HG02571 (cell line): ENCODE data around the gene RAI14.

ENCODE experiments used
- ATAC-seq: cut with Tn5 transposase; IDR thresholded peaks from one replicate; pipeline ENCODE4 v1.9.1; 2021; ENCODE audit warnings: mild to moderate bottlenecking, moderate library complexity; ENCODE audit not compliant: unreplicated experiment

Gene RAI14

DNA sequence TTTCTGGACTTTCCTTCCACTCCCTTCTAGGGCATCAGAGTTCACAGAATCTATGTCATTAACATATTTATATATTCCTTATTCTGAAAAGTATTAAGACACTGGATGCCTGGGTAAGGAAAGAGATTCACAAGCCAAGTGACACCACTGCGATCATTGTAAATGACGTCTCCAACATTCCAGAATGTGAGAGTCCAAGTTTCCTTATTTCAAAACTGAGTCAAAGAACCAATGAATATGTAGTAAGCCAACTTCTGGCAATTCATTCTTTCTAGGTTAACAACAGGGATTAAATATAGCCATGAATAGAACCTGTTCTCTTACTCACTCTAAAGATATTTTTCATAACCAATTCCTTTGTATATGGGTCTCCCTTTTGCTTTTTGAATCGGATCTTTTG lies 18.1 kb downstream of the RAI14 start:
- no peak for ATAC-seq

DNA sequence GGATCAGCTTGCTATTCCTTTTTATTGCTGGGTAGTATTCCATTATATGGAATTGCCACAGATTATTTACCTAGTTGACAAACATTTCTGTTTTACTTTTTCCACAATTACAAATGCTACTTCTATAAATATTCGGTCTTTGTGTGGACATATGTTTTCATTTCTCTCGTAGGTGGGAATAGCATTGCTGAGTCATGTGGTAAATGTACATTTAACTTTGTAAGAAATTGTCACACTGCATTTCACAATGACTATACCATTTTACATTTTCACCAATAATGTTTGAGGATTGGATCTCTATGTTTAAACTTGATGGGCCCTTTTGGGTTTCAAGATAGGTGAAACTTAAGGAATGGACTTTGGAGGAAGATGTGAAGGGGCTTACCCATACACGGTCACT lies 19.7 kb downstream of the RAI14 start:
- no peak for ATAC-seq

DNA sequence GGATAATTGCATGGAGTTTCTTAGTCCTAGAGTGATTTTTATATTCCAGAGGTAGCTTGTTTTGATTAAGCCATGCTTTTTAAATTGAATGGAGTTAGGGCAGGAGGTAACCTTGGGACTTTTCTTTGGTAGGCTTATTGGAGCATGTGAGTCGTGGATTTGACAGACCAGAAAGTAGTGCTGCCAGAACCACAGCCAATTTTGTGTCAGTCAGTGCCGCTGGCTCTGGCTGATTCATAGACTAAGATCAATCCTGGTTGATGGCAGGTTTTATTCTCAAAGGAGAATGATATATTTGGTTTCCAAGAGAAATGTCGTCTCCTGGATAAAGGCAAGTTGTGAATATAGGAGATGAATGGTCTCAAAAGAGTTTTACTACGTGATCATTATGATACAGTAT lies 20.3 kb downstream of the RAI14 start:
- ATAC-seq, result no peak

DNA sequence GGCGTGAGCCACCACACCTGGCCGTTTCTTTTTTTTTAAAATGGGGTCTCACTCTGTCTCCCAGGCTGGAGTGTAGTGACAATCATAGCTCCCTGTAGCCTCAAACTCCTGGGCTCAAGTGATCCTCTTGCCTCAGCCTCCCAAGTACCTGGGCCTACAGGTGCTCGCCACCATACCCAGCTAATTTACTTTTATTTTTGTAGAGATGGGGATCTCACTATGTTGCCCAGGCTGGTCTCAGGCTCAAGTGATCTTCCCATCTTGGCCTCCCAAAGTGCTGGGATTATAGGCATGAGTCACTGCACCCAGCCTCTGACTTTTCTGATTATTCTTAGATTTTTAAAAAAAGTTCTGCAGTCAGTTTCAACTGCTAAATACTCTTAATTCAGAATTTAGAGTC lies 21.3 kb downstream of the RAI14 start:
- no peak for ATAC-seq

DNA sequence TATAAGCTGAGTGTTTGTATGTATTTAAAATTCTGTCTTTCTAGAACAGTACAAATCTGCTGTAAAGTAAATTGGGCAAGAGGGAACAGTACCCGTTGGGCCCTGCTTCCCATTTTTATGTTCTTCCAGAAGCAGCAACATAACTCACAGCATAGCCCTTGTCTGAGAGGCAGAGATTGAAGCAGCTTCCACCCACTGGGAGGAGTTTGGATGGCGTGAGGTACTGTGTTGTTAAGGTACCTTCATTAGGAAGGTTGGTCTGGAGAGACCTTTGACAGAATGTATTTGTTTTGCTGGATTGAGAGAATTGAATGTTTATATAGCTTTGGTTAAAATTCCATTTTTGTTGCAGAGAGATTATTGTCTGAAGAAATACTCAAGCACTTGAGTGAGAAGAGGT lies 24.8 kb downstream of the RAI14 start:
- ATAC-seq, result no peak

DNA sequence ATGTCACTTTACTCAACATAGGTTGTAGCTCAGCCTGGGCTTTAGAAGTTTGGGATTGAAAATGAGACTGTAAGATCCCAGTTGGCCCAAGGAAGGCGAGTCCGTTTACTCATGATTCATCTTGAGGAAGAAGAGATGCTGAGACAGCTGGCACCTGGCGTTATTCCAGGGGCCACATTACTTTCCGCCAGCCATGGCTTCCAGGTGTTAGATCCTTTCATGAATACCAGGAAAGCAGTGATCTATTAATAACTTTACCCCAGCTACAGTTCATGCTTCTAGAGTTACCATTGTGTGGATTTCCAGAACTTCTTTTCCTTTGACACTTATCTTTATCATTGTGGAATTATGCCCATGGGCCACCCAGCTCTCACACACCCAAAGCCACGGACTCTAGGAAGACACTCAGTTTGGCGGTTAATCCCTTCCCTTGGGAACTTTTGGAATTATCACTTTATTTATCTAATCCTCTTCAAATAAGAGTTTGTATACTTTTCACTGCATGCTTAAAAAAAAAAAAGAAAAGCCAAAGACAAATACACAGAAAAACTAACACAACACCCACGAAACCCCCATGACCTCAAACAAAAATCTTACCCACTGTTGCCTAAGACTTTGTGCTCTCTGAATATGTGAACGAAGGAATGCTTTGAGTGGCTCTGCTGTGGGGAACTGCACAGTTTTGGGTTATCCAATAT lies 26.9 kb downstream of the RAI14 start:
- no peak for ATAC-seq

DNA sequence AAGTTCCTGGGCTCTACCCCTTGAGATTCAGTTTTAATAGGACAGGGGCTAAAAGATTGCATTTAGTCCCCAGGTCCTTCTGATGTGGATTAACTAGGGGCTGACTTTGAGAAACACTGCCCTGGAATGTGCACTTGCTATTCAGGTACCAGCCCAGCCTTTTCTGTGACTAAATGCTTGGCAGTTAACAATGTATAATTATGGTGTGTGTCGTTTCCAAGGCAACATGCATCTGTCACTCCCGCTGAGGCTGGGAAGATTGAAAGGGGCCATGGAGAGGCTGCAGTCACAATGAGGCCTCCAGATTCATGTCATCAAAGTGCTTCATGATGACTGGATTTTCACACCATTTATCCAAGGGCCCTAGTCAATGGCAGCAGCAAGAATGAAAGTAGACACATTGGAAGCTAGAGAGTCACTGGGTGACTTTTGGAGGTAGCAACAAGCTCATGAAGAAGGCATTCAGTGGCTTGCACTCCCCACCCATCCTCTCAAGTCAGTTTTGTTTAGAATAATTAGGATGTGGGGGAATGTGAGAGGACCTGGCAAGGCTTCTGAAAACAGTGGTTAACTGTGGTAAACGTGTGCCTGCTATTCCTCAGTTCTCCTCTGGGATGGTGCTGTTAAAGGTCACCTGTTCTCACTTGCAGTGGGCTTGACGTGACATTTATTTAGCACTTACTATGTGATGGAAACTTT lies 28.3 kb downstream of the RAI14 start:
- ATAC-seq, result no peak

DNA sequence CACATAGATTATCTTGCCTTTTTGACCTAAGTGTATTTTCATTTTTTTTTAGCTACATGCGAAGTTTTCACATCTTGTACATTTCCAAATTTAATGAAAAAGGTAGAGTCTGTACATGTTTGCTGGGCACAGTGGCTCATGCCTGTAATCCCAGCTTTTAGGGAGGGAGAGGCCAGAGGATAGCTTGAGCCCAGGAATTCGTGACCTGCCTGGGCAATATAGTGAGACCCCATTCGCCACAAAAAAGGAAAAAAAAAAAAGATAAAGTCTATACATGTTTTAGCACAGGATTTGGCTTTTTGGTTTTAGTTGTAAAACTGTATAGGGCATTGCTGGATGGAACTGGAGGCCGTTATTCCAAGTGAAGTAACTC lies 28.8 kb downstream of the RAI14 start:
- ATAC-seq, result no peak

DNA sequence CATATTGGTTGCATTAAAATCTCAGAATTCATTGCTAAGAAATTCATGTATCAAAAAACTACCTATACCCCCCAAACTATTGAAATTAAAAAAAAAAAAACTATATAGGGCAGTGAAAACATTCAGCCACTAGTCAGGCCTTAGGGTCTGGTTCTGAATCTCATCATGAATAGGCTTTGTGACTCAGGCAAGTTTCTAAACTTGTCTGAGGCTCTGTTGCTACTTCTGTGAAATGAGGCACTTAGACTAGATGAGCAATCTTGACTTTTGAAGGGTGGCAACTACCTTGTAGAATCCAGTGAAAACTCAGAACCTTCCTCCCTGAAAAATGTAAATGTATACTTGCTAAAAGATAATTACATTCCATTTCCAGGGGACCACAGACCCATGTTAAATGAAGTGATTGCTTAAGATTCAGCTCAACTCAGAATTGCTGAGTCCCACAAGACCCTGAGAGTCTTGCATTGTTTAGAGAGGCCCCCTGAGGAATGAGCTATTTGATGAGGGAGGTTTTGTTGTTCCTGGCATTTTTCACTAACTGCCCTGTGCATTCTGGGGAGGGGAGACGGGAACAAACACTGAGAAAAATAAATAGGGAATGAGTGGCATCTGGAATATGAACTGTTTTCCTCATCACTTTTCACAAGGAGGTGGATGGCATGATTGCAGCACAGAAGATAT lies 29.5 kb downstream of the RAI14 start:
- ATAC-seq, result no peak

DNA sequence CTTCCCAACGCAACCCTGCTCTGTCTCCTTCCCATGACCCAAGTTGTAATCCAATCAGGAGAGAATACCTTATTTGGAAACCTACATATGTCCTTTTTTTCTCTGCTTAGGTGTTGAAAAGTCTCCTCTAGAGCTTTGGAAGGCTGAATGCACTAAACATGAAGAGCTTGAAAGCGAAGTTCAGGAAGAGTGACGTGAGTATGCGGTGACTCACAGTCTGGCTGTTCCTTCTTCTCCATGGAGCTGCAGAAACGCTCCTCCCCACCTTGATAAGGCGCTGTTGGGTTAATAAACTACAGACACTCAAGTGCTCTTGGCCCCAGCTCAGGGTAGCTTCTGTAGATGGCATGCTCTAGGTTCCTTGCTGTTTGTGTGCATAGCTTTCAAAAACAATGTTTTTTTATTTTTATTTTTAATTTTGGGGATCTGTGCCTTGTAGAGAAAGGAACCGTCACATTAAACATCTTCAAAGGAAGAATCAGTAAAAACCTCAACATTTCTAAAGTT lies 30.7 kb downstream of the RAI14 start:
- ATAC-seq, result no peak

DNA sequence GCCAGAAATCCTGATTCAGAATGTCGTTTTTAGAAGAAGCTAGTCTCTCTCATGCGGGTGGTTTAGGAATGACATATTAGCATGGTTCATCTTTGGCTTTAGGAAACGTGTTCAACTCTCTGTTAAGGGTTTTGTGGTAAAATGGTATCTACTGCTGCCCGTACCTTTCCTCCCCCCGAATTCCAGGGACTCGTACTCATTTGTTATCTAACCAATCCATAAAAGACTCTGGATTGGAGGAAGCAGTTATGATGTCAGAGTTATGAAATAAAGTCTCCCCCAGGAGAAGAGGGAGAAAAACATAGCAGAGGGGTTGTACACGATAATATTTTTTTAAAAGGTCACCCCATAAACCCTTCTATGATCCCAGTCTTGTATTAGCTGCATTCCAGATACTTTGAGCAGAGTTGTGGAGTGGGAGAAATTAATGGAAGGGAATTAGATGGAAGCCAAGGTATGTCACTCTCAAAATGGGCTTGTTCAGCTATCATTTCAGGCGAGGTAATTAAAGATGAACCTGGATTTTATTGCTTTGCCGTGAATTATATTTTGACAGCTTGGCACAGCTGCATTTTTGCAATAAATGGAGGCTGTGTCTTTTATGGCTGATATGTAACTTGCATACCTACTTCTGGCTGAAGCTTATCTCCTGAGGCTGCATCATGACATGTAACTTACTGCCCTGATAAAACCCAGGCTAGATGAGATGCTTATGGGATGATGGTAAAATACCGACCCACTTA lies 31.3 kb downstream of the RAI14 start:
- ATAC-seq, result no peak

DNA sequence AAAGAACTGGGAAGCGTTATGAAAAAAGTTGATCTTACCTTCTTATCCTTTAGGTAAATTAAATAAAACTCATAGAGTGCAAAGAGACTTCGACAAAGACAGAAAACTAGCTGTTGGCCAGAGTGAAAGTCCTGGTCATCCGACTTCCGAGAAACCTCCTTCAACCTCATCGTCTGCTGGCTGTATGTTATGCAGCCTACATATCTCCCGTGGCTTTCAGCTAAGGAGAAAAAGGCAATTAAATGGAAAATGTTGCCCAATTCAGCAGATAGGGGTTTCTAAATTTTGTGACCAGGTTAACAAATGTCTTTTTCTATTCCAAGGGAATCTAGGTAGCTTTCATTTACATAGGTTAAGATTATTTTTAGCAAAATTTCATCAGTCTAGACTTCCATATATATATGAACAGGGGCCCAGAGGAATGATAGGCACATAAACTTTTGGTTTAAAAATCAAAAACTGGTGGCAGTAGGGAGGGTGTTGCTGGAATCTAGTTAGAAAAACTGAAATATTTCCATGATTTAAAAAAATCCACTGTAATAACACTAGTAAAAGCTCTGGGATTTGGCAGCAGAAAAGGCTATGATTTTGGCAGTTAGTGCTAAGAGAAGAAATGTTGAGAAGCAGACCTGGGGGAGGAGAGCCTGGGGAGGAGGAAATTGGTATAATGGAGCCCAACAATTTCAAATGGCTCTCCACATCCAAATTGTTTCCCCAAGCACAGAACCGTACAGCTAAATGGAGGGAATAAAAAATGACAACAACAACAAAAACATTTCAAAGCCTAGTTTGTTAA lies 32.1 kb downstream of the RAI14 start:
- no peak for ATAC-seq

DNA sequence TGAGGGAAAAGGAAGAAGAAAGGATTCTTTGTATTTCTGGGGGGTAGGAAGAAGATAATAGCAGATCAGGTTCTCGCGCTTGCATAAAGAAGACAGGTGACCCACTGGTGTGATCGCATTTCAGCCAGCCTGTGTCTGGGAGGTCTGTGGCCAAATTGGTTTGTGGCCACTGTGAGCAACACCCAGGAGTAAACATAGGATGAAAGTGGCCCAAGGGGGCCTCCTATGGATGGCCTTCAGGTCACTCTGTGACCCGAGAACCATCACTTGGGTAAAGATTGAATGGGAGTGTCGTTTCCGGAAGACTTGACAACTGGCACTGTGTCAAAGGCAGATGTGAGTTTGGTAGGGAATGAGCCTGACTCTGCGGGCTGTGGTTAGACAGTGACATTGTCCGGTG lies 34.2 kb downstream of the RAI14 start:
- ATAC-seq, result no peak

DNA sequence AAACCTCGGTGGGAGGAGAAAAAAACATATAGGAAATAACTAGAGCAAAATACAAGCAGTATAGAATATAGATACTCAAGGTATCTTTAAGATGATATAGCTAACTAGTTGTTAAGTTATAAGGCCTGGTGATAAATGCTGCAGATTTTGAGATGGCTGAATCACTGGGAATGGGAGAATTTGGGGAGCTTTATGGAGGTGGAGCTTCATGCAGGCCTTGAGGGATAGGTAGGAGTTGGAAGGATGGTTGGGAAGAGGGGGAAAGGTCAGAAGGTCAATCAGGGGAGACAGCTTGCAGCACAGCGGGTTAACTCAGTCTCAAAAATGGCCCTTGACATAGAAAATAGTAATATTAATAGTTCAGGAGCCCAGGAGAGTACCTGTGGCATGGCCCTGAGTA lies 34.8 kb downstream of the RAI14 start:
- no peak for ATAC-seq

DNA sequence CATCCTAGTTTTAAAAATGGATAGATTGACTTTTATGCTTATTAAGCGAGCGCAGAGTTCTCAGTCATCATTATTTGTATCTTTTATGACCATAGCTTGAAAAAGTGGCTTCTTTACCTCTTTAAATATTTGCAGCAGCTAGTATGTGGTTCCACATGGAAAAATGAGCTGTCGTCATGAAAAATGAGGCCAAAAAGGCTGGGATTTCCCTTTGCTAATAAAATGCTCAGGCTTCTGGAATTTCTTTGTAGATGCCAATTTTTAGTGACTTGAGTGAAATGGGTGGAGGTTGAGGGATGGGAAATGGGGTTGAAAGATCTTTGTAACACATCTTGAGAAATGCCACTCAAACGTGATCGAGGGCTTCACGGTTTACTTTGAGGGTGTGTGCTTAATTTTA lies 35.2 kb downstream of the RAI14 start:
- no peak for ATAC-seq

DNA sequence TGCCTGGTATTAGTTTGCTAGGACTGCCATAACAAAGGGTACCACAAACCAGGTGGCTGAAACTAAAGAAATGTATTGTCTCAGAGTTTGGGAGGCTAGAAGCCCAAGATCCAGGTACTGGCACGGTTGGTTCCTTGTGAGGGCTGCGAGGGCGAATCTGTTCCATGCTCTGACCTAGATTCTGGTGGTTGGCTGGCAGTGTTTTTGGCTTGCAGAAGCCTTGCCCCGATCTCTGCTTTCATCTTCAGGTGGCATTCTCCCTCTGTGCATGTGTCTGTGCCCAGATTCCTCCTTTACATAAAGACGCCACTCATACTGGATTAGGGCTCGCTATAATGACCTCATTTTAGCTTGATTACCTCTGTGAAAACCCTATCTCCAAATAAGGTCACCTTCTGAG lies 36.7 kb downstream of the RAI14 start:
- ATAC-seq, result no peak

DNA sequence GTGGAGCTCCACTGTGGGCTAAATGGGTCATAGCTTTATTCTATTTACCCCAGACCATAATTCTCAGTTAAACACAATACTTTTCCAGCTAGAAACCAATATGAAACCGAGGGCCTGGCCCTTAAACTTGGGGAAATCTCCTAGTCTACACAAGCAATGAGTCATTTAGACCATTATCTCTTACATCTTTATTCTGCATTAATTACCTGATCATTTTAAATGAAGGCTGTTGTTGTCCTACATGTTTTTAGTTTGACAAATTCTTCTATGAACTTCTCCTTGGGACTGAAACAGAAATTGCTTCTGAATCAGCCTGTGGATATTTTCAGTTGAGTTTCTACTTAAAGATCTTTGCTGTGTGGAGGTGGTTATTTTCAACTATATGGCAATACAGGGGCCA lies 37.9 kb downstream of the RAI14 start:
- ATAC-seq, result no peak

DNA sequence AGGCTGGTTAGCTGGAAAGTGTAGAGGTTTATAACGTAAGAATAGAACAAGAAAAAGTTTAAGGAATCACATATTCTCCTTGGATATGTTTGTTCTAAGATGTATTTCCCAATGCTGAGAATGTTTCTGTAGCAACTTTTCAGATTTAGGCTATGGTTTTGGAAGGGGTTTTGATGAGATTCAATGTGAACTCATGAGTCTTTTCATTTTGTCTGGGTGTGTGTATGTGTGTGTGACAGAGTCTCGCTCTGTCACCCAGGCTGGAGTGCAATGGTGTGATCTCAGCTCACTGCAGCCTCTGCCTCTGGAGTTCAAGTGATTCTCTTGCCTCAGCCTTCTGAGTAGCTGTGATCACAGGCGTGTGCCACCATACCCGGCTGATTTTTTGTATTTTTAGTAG lies 38.6 kb downstream of the RAI14 start:
- ATAC-seq, result no peak

DNA sequence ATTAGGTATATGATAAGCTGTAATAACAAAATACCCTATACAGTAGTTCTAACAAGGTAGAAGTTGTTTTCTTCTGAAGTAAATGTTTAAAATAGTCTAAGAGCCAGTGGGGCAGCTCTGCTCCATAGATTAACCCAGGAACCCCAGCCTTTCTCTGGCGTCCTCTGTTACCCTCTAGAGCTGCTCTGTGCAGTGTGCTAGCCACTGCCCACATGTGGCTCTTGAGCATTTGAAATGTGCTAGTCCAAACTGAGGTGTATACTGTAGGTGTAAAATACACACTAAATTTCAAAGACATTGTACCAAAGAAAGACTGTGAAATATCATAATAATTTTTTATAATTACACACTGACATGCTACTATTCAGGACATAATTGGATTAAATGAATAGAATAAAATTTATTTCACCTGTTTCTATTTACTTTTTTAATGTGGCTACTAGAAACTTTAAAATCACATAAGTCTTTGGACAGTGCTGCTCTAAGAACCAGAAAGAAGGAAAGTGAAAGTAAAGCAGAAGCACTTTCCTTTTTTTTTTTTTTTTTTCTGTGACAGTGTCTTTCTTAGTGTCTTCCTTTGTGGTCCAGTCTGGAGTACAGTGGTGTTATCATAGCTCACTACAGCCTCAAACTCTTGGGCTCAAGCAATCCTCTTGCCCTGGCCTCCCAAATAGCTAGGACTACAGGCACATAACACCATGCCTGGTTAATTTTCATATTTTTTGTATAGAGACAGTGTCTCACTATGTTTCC lies 39.3 kb downstream of the RAI14 start:
- ATAC-seq, result no peak
